Endothelial cell of umbilical vein (primary cell): Measurements from ENCODE around the gene CBX2. TPM values are rescaled to one million over a fixed set of nuclear protein-coding genes. Genes with fewer than 3 reads are reported as not detected.

Experiments
- BruUV-seq: library from RNA; stranded (reverse); fragments of 400-500 nt; replicated peaks from 2 replicates; lab custom pipeline; 2021; lab: Mats Ljungman, UMichigan
- CTCF ChIA-PET: fragments of 300-600, 350-600 bp; sonication (Branson Sonifier 250); formaldehyde crosslinking; loops from one replicate; lab custom pipeline; 2021; ENCODE audit warnings: antibody characterized with exemption, inconsistent platforms; lab: Charles Lee
- POLR2A ChIA-PET: fragments of 300-600, 350-600 bp; sonication (Branson Sonifier 250); formaldehyde crosslinking; loops from one replicate; lab custom pipeline; 2021; ENCODE audit warnings: antibody characterized with exemption, inconsistent platforms; lab: Charles Lee
- DNase-seq: peaks from one replicate; pipeline ENCODE4 v3.0.0-alpha.2; 2011; ENCODE audit warnings: low read depth, low spot score
- FAIRE-seq: peaks from 2 replicates; lab custom pipeline; 2011; peaks lifted over from hg19 to GRCh38; lab: Jason Lieb, UNC
- H2AFZ ChIP-seq: 2 replicates; pipeline ENCODE4 v1.6.0; 2012; ENCODE audit warnings: low read depth, low read length, control low read depth, inconsistent platforms
- H3K27ac ChIP-seq: 2 replicates; pipeline ENCODE4 v1.5.1; 2011; ENCODE audit warnings: low read depth, mild to moderate bottlenecking, control low read depth, low read length, moderate library complexity; ENCODE audit not compliant: insufficient read depth
- H3K27me3 ChIP-seq, 2 experiments: 2 replicates each; pipeline versions ENCODE4 v1.6.0 to v1.6.1; 2011; ENCODE audit warnings: low read length in 2 of 2, mixed read lengths in 1 of 2; ENCODE audit not compliant: control insufficient read depth in 2 of 2, insufficient read depth in 2 of 2
- H3K36me3 ChIP-seq, 2 experiments: 2 replicates in 1 of 2; 3 replicates in 1 of 2; pipeline ENCODE4 v1.5.1; 2011; ENCODE audit warnings: low read length in 2 of 2, mild to moderate bottlenecking in 1 of 2, moderate library complexity in 1 of 2; ENCODE audit not compliant: control insufficient read depth in 2 of 2, insufficient read depth in 2 of 2; ENCODE audit errors: extremely low read depth in 1 of 2
- H3K4me1 ChIP-seq: 3 replicates; pipeline ENCODE4 v1.5.1; 2011; ENCODE audit warnings: mild to moderate bottlenecking, low read length; ENCODE audit not compliant: control insufficient read depth, insufficient read depth; ENCODE audit errors: extremely low read depth
- H3K4me2 ChIP-seq: 2 replicates; pipeline ENCODE4 v1.6.1; 2011; ENCODE audit warnings: low read length, control low read depth, mixed read lengths; ENCODE audit not compliant: insufficient read depth
- H3K4me3 ChIP-seq, 3 experiments: fragments of 200-600 bp in 1 of 3; sonication (generic), shearing (Covaris generic) in 1 of 3; replicated peaks in 1 of 3; 2 replicates each; pipeline ENCODE4 v1.5.1; 2011 to 2016; ENCODE audit warnings: control low read depth in 3 of 3, low read length in 3 of 3, mild to moderate bottlenecking in 2 of 3, inconsistent platforms in 1 of 3, low read depth in 1 of 3, moderate library complexity in 1 of 3; ENCODE audit not compliant: insufficient read depth in 1 of 3
- H3K79me2 ChIP-seq: 2 replicates; pipeline ENCODE4 v1.6.0; 2012; ENCODE audit warnings: low read length, inconsistent platforms; ENCODE audit not compliant: control insufficient read depth, insufficient read depth
- H3K9ac ChIP-seq: replicated peaks from 2 replicates; pipeline ENCODE3; 2011; ENCODE audit warnings: low read length, control low read depth; ENCODE audit not compliant: insufficient read depth; ENCODE audit errors: extremely low read depth
- H3K9me1 ChIP-seq: replicated peaks from 3 replicates; pipeline ENCODE4 v1.6.0; 2011; ENCODE audit warnings: mild to moderate bottlenecking, low read length; ENCODE audit not compliant: control insufficient read depth, insufficient read depth; ENCODE audit errors: extremely low read depth
- H3K9me3 ChIP-seq: replicated peaks from 2 replicates; pipeline ENCODE4 v1.5.1; 2012; ENCODE audit warnings: low read length, inconsistent platforms; ENCODE audit not compliant: control insufficient read depth, insufficient read depth
- H4K20me1 ChIP-seq: replicated peaks from 2 replicates; pipeline ENCODE3; 2011; ENCODE audit warnings: mild to moderate bottlenecking, low read length; ENCODE audit not compliant: control insufficient read depth, insufficient read depth; ENCODE audit errors: extremely low read depth
- CTCF ChIP-seq, 2 donors: IDR thresholded peaks; 1 replicate in 1 of 2; 2 replicates in 1 of 2; pipeline ENCODE4 v1.5.1; 2011; ENCODE audit warnings: low read length in 2 of 2, mild to moderate bottlenecking in 2 of 2, moderate library complexity in 2 of 2, control low read depth in 1 of 2, inconsistent platforms in 1 of 2, low read depth in 1 of 2; ENCODE audit not compliant: insufficient read depth in 1 of 2; ENCODE audit errors: extremely low read depth in 1 of 2
- EZH2 ChIP-seq: IDR thresholded peaks from 2 replicates; pipeline ENCODE4 v1.6.1; 2012; ENCODE audit warnings: borderline replicate concordance, low read depth, mild to moderate bottlenecking, moderate library complexity, low read length, inconsistent platforms; ENCODE audit not compliant: severe bottlenecking
- FOS ChIP-seq: IDR thresholded peaks from 2 replicates; pipeline ENCODE4 v1.6.1; 2011; ENCODE audit warnings: mild to moderate bottlenecking, low read length, moderate library complexity, borderline replicate concordance; ENCODE audit not compliant: insufficient read depth
- GATA2 ChIP-seq: IDR thresholded peaks from 2 replicates; pipeline ENCODE4 v1.7.0; 2011; ENCODE audit warnings: low read depth, mild to moderate bottlenecking, moderate library complexity, mixed read lengths, low read length; ENCODE audit not compliant: insufficient read length, insufficient read depth
- JUN ChIP-seq: IDR thresholded peaks from 2 replicates; pipeline ENCODE4 v1.6.1; 2011; ENCODE audit warnings: borderline replicate concordance, low read depth; ENCODE audit not compliant: insufficient read length, insufficient read depth
- MAX ChIP-seq: IDR thresholded peaks from 2 replicates; pipeline ENCODE4 v1.6.1; 2011; ENCODE audit not compliant: insufficient read depth, insufficient read length
- MYC ChIP-seq: IDR thresholded peaks from one replicate; pipeline ENCODE4 v1.6.1; 2011; ENCODE audit warnings: mild to moderate bottlenecking, low read depth, low read length
- POLR2A ChIP-seq: IDR thresholded peaks from 2 replicates; pipeline ENCODE4 v1.6.1; 2012; ENCODE audit warnings: low read depth, mild to moderate bottlenecking, control low read depth, low read length
- POLR2AphosphoS5 ChIP-seq: IDR thresholded peaks from 2 replicates; pipeline ENCODE4 v1.6.1; 2012; ENCODE audit warnings: low read depth, mild to moderate bottlenecking, control low read depth, low read length, moderate library complexity; ENCODE audit not compliant: insufficient read depth
- dilution Hi-C: fragments of 300-500 bp; cut with MboI; formaldehyde crosslinking; loops from one replicate; pipeline ENCODE4 v1.15.0; 2019; ENCODE audit warnings: low sequenced_read_pairs; ENCODE audit not compliant: extremely low pct_ligation_motif_present
- intact Hi-C: fragments of 100-400 bp; cut with micrococcal nuclease; formaldehyde crosslinking; loops from one replicate; pipeline ENCODE4 v1.10.0; 2022
- polyA plus RNA-seq, 4 experiments: library from polyadenylated mRNA; depleted of rRNA in 3 of 4; stranded (reverse) in 3 of 4; unstranded in 1 of 4; fragments of >200 nt; gene quantifications; 2 replicates each; pipeline versions ENCODE4 v1.2.1 to v1.2.3, GENCODE V29; 2011 to 2012; ENCODE audit warnings: missing spikeins in 1 of 4
- total RNA-seq: library from RNA; stranded (reverse); gene quantifications from 2 replicates; pipeline ENCODE4 v1.2.3, GENCODE V29; 2021

CBX2 gene
- total and polyA plus RNA-seq, 2 donors (not counting 3 experiments of a cell fraction or from before 2014, with no cell fraction given) = 10.5 to 20.0 TPM

- ChIA-PET POLR2A (no interaction called here), CTCF (interaction anchor here (0.5 to 2.2 kb wide), 3 partner anchors 11 to 38 kb away, joined by 3 to 9 read pairs (median 3); partner anchors contain the start of gene CBX4)
- no peak overlapping the region for H3K27ac ChIP-seq
- TF ChIP-seq EZH2 = peak; percentile 93
- no peak for TF ChIP-seq MAX
- peaks cover 10% of the 10 kb centered on the region for H3K4me1 ChIP-seq
- no TSS peak for BruUV-seq
- no peak overlapping the region for H3K4me2 ChIP-seq
- no peaks in the 10 kb centered on the region for H3K9me1 ChIP-seq
- H2AFZ ChIP-seq = no peak overlapping the region
- dilution Hi-C loops = no loop called here
- no peaks in the 10 kb centered on the region for H3K79me2 ChIP-seq
- no peaks in the 10 kb centered on the region for H4K20me1 ChIP-seq
- no peak overlapping the region for H3K4me3 ChIP-seq
- intact Hi-C loops = no loop called here
- DNase-seq = no peak
- no peaks in the 10 kb centered on the region for H3K9me3 ChIP-seq
- H3K36me3 ChIP-seq = no peaks in the 10 kb centered on the region
- no peak for FAIRE-seq
- H3K27me3 ChIP-seq = peaks cover 76 to 87% of the 10 kb centered on the region in 2 experiments
- H3K9ac ChIP-seq = no peak overlapping the region
Observed at GRCh38 chr17:79801156-79802038, 23.4 kb downstream of the CBX2 start.

- DNase-seq = no peak
- FAIRE-seq = no peak
- Histone ChIP-seq H3K27ac (no peak overlapping the region), H3K79me2 (no peaks in the 10 kb centered on the region), H3K4me1 (peaks cover 9% of the 10 kb centered on the region), H3K4me3 (no peak overlapping the region), H3K36me3 (no peaks in the 10 kb centered on the region), H3K9me1 (no peaks in the 10 kb centered on the region), H3K9me3 (no peaks in the 10 kb centered on the region), H3K4me2 (no peak overlapping the region), H3K9ac (no peak overlapping the region), H3K27me3 (peaks cover 84 to 95% of the 10 kb centered on the region in 2 experiments), H2AFZ (no peak overlapping the region), H4K20me1 (no peaks in the 10 kb centered on the region)
- no TSS peak for BruUV-seq
- TF ChIP-seq POLR2AphosphoS5 = no peak
- no peak for TF ChIP-seq CTCF (IDR thresholded peaks at IDR 0.05; ENCODE audit: extremely low read depth in 1 of 2, insufficient read depth in 1 of 2, low read depth in 1 of 2, low read length in 2 of 2)
- no peak for TF ChIP-seq POLR2A
- no peak for TF ChIP-seq JUN
- TF ChIP-seq EZH2 = no peak
- no peak for TF ChIP-seq MAX
- TF ChIP-seq FOS = no peak
- no peak for TF ChIP-seq MYC
- TF ChIP-seq GATA2 = no peak
- ChIA-PET CTCF (interaction anchor here (2.2 to 2.5 kb wide), 2 partner anchors 10 to 33 kb away, joined by 8 to 9 read pairs; no protein-coding TSS in a partner anchor), POLR2A (no interaction called here)
- dilution Hi-C loops = no loop called here
- intact Hi-C loops = no loop called here
Observed at GRCh38 chr17:79802039-79802735, 24.2 kb downstream of the CBX2 start.
